Uterus (tissue), 4 donors: ENCODE data around the gene ZBTB18. TPM values are rescaled to one million over a fixed set of nuclear protein-coding genes. Genes with fewer than 3 reads are reported as not detected.

Experiments
- DNase-seq, 2 donors: peaks; one replicate each; pipeline ENCODE4 v3.0.0-alpha.2; 2019 to 2020
- H3K27ac ChIP-seq, 2 donors: fragments of 200-600 bp; sonication (generic); 1 replicate in 1 of 2; 2 replicates in 1 of 2; pipeline ENCODE4 v1.5.1; 2016 to 2018
- H3K27me3 ChIP-seq, 2 donors: fragments of 200-600 bp; sonication (generic); one replicate each; pipeline ENCODE4 v1.5.1; 2018 to 2019; ENCODE audit warnings: control low read depth in 1 of 2
- H3K36me3 ChIP-seq, 2 donors: fragments of 200-600 bp; sonication (generic); one replicate each; pipeline ENCODE4 v1.5.1; 2019; ENCODE audit warnings: control low read depth in 1 of 2
- H3K4me1 ChIP-seq, 2 donors: fragments of 200-600 bp; sonication (generic); one replicate each; pipeline ENCODE4 v1.5.1; 2018 to 2019; ENCODE audit warnings: control low read depth in 1 of 2
- H3K4me3 ChIP-seq, 2 donors: fragments of 200-600 bp; sonication (generic); 1 replicate in 1 of 2; 2 replicates in 1 of 2; pipeline ENCODE4 v1.5.1; 2018 to 2019; ENCODE audit warnings: mild to moderate bottlenecking in 1 of 2
- H3K9me3 ChIP-seq, 2 donors: fragments of 200-600 bp; sonication (generic); one replicate each; pipeline ENCODE4 v1.5.1; 2019; ENCODE audit warnings: control low read depth in 1 of 2
- CTCF ChIP-seq, 4 experiments: fragments of 200-600 bp in 2 of 4; fragments of 450-650 bp in 2 of 4; sonication (generic) in 2 of 4; IDR thresholded peaks; one replicate each; pipeline ENCODE4 v1.5.1; 2016 to 2019; ENCODE audit warnings: antibody characterized with exemption in 4 of 4, mild to moderate bottlenecking in 2 of 4, moderate library complexity in 1 of 4
- POLR2A ChIP-seq, 2 donors: fragments of 450-650 bp; IDR thresholded peaks; one replicate each; pipeline ENCODE4 v1.6.1; 2016; ENCODE audit warnings: antibody characterized with exemption in 2 of 2, mild to moderate bottlenecking in 1 of 2, moderate library complexity in 1 of 2
- intact Hi-C: fragments of 100-400 bp; cut with DNase I; formaldehyde crosslinking; loops from one replicate; pipeline ENCODE4 v1.15.1; 2023; ENCODE audit warnings: low total_unique reads
- total RNA-seq, 4 donors: library from RNA; depleted of rRNA in 3 of 4; stranded (reverse); fragments of >200 nt in 3 of 4; gene quantifications; one replicate each; pipeline versions ENCODE4 v1.1.0 to v1.2.4, GENCODE V29; 2014 to 2023
- donor health status: DM: yes; HTN: yes; CAD: no.

The ZBTB18 gene
- total RNA-seq, 4 donors from 2014 or later, result 5.3 to 16.7 (median 12.4) TPM

DNA sequence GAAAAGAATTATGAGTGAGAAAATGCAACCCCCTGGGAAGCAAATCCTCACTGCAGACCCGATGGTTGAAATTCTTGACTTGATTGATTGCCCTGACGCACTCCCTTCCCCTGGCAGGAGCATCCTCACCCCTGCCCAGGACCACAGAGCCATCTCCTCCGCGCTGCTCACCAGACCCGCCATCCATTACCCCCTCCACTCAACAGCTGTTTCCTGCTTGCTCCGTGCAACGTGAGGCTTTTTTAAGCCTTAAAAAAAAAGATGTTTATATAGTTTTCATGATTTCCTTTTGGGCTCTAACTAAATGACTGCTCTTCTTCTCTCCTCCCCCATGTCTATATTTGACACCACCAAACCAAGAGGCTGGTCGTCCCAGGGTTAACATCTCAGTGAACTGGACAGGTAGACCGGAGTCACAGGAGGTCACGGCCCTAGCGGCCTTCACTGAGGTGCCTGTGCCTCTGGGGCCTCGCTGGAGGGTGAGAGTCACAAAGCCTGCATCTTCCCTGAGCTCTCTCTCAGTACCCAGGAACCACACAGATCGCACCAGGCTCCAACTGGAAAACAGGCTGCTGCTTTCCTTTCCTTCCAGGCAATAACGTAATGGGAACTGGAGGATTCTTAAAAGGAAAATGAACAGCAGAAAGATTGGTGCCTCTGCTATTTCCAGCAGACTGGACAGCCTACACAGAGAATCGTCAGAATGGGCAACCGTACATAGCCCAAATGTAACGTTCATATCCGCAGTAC, 49.8 kb downstream of the ZBTB18 start:
- Histone ChIP-seq H3K27me3 (no peaks in the 10 kb centered on the region), H3K4me1 (no peaks in the 10 kb centered on the region), H3K4me3 (no peak overlapping the region), H3K9me3 (no peaks in the 10 kb centered on the region), H3K36me3 (no peaks in the 10 kb centered on the region), H3K27ac (no peak overlapping the region)
- intact Hi-C loops, result no loop called here
- DNase-seq, result no peak
- TF ChIP-seq POLR2A (IDR thresholded peaks at IDR 0.05), result no peak
- no peak for TF ChIP-seq CTCF (IDR thresholded peaks at IDR 0.05)

DNA sequence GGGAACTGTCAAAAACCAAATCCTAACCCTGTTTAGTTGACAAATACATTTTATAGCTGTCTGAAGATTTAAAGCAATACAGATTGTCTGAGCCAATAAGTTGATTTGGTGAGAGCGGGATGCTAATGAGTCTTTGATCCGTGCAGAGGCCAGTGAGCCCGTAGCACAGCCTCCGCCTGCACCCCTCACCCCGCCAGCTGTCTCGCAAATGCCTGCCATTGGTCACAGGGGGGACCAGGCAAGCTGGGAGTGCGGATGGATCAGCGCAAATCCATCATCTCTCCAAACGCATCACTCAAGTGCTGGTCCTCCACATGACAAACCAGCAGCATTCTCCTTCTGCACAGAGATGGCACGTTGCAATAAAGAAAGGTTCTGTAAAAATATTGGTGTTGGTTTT, 51.0 kb downstream of the ZBTB18 start:
- no peak overlapping the region for H3K4me3 ChIP-seq
- H3K36me3 ChIP-seq, result no peaks in the 10 kb centered on the region
- H3K27ac ChIP-seq, result no peak overlapping the region
- intact Hi-C loops, result no loop called here
- no peak for DNase-seq
- no peaks in the 10 kb centered on the region for H3K9me3 ChIP-seq
- TF ChIP-seq POLR2A (IDR thresholded peaks at IDR 0.05) (no peak), CTCF (IDR thresholded peaks at IDR 0.05) (no peak)
- no peaks in the 10 kb centered on the region for H3K4me1 ChIP-seq
- no peaks in the 10 kb centered on the region for H3K27me3 ChIP-seq

GRCh38 chr1:244102468-244102867, 51.4 kb downstream of the ZBTB18 start:
- no peaks in the 10 kb centered on the region for H3K36me3 ChIP-seq
- H3K4me1 ChIP-seq, result no peaks in the 10 kb centered on the region
- H3K9me3 ChIP-seq, result no peaks in the 10 kb centered on the region
- H3K27ac ChIP-seq, result no peak overlapping the region
- no peaks in the 10 kb centered on the region for H3K27me3 ChIP-seq
- no peak overlapping the region for H3K4me3 ChIP-seq
- DNase-seq, result no peak
- TF ChIP-seq CTCF (IDR thresholded peaks at IDR 0.05) (no peak), POLR2A (IDR thresholded peaks at IDR 0.05) (no peak)
- intact Hi-C loops, result no loop called here

DNA sequence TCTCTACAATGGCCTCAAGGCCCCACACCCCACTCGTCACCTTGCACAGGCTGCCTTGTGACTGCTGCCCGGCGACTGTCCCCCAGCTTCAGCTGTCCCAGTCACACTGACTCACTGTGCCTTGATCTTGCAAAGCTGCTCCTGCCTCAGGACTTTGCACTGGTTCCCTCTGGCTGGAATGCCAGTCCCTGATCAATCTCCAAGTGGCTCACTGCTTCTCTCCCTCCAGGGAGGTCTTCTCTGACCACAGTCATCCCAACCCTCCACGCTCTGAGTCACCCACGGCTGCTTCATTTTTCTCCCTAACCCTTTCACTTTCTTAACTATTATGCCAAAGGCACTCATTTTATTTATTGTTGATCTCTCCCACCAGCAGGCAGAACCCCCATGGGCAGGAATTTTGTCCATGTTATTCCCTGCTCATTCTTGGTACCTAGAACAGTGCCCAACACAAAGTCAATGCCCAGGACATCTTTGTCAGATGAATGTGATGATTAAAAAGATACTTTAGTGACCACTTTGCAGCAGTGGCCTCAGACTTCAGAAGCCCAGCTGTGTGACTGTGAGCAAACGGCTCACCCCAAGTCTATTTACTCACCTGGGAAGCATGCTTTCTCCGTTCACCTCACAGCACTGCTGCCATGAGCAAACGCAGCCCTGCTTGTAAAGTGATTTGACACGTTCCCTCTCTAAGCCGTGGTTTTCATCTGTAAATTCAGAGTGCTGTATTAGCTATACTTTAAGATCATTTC, 53.4 kb downstream of the ZBTB18 start:
- H3K27ac ChIP-seq, result no peak overlapping the region
- no peaks in the 10 kb centered on the region for H3K4me1 ChIP-seq
- no peaks in the 10 kb centered on the region for H3K36me3 ChIP-seq
- H3K4me3 ChIP-seq, result no peak overlapping the region
- H3K27me3 ChIP-seq, result no peaks in the 10 kb centered on the region
- no peaks in the 10 kb centered on the region for H3K9me3 ChIP-seq
- no peak for TF ChIP-seq CTCF (IDR thresholded peaks at IDR 0.05)
- no peak for TF ChIP-seq POLR2A (IDR thresholded peaks at IDR 0.05)
- intact Hi-C loops, result no loop called here
- no peak for DNase-seq

DNA sequence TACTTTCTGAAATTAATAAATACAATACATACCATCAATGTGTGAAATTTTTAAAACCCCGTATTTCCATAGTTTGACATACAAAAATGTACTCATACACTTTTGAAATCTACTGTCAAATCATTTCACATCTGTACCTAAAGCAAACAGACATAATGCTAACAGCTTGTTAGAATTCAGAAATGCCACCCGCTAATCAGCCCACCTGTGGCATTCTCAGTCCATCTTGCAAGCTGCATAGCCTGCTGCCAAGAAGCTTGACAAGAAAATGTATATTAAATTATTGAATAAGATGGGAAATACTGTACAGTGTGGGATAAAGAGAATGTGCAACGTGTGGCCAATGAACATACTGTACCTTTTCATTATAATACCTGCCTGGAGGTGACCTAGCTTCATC, 55.1 kb downstream of the ZBTB18 start:
- no peak for DNase-seq
- H3K4me3 ChIP-seq, result no peak overlapping the region
- H3K4me1 ChIP-seq, result no peaks in the 10 kb centered on the region
- TF ChIP-seq POLR2A (IDR thresholded peaks at IDR 0.05) (no peak), CTCF (IDR thresholded peaks at IDR 0.05) (no peak)
- no peaks in the 10 kb centered on the region for H3K36me3 ChIP-seq
- intact Hi-C loops, result no loop called here
- H3K9me3 ChIP-seq, result no peaks in the 10 kb centered on the region
- H3K27me3 ChIP-seq, result no peaks in the 10 kb centered on the region
- no peak overlapping the region for H3K27ac ChIP-seq
